Liver (tissue), 2 donors: ENCODE results near the gene ACTN3.
"Not testable (repeated sequence)": the region's sequence is repeated elsewhere in the genome, so short reads cannot be mapped to it uniquely, and the experiment has no call there.

Experiments used
- CTCF ChIP-seq: fragments of 150-350 bp; IDR thresholded peaks from 2 replicates; pipeline ENCODE4 v1.5.1; 2017; ENCODE audit warnings: improper control_type of control experiment, low read depth, low read length; ENCODE audit not compliant: missing input control
- TF ChIP-seq, protein P1 (sequence below): IDR thresholded peaks from 2 replicates; pipeline ENCODE4 v1.6.1; 2016; ENCODE audit warnings: antibody characterized with exemption
- TF ChIP-seq, protein P2 (sequence below): IDR thresholded peaks from 2 replicates; pipeline ENCODE4 v1.6.1; 2016; ENCODE audit warnings: antibody characterized with exemption, mild to moderate bottlenecking
- donor health status: healthy.

DNA sequence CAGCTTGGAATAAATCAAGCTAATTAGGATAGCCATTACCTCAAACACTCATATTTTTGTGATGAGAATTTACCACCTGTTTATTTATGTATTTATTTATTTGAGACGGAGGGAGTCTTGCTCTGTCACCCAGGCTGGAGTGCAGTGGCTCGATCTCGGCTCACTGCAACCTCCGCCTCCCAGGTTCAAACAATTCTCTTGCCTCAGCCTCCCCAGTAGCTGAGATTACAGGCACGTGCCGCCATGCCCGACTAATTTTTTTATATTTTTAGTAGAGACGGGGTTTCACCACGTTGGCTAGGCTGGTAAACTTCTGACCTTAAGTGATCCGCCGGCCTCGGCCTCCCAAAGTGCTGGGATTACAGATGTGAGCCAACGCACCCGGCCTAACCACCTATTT is 1.8 kb upstream of the ACTN3 start:
- not testable (repeated sequence) for TF ChIP-seq CTCF
- TF ChIP-seq, protein P1, sequence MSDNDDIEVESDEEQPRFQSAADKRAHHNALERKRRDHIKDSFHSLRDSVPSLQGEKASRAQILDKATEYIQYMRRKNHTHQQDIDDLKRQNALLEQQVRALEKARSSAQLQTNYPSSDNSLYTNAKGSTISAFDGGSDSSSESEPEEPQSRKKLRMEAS, result not testable (repeated sequence)
- TF ChIP-seq, protein P2, sequence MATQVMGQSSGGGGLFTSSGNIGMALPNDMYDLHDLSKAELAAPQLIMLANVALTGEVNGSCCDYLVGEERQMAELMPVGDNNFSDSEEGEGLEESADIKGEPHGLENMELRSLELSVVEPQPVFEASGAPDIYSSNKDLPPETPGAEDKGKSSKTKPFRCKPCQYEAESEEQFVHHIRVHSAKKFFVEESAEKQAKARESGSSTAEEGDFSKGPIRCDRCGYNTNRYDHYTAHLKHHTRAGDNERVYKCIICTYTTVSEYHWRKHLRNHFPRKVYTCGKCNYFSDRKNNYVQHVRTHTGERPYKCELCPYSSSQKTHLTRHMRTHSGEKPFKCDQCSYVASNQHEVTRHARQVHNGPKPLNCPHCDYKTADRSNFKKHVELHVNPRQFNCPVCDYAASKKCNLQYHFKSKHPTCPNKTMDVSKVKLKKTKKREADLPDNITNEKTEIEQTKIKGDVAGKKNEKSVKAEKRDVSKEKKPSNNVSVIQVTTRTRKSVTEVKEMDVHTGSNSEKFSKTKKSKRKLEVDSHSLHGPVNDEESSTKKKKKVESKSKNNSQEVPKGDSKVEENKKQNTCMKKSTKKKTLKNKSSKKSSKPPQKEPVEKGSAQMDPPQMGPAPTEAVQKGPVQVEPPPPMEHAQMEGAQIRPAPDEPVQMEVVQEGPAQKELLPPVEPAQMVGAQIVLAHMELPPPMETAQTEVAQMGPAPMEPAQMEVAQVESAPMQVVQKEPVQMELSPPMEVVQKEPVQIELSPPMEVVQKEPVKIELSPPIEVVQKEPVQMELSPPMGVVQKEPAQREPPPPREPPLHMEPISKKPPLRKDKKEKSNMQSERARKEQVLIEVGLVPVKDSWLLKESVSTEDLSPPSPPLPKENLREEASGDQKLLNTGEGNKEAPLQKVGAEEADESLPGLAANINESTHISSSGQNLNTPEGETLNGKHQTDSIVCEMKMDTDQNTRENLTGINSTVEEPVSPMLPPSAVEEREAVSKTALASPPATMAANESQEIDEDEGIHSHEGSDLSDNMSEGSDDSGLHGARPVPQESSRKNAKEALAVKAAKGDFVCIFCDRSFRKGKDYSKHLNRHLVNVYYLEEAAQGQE, result not testable (repeated sequence)
